Neuronal stem cell (in vitro differentiated cells): ENCODE measurements around the gene PRKD1.

Experiments
- DNase-seq: peaks from one replicate; pipeline ENCODE4 v3.0.0-alpha.2; 2013; ENCODE audit warnings: low spot score
- H2AFZ ChIP-seq: one replicate; pipeline ENCODE4 v1.6.1; 2013; ENCODE audit warnings: mild to moderate bottlenecking, low read length, inconsistent platforms
- H2AK5ac ChIP-seq: 2 replicates; pipeline ENCODE4 v1.6.1; 2013; ENCODE audit warnings: low read depth, mild to moderate bottlenecking, inconsistent platforms, low read length, moderate library complexity, mixed read lengths
- H2BK120ac ChIP-seq: 2 replicates; pipeline ENCODE4 v1.6.1; 2013; ENCODE audit warnings: low read depth, mild to moderate bottlenecking, inconsistent platforms, low read length, moderate library complexity, mixed read lengths
- H2BK12ac ChIP-seq: one replicate; pipeline ENCODE4 v1.6.1; 2013; ENCODE audit warnings: low read length, inconsistent platforms
- H2BK15ac ChIP-seq: 2 replicates; pipeline ENCODE4 v1.6.1; 2013; ENCODE audit warnings: mild to moderate bottlenecking, low read length, inconsistent platforms, mixed read lengths
- H2BK5ac ChIP-seq: one replicate; pipeline ENCODE4 v1.6.1; 2013; ENCODE audit warnings: inconsistent platforms, mild to moderate bottlenecking, low read length, moderate library complexity
- H3K14ac ChIP-seq: one replicate; pipeline ENCODE4 v1.6.1; 2013; ENCODE audit warnings: low read length, inconsistent platforms
- H3K18ac ChIP-seq: 2 replicates; pipeline ENCODE4 v1.6.1; 2013; ENCODE audit warnings: low read length, inconsistent platforms
- H3K23ac ChIP-seq: 2 replicates; pipeline ENCODE4 v1.6.1; 2013; ENCODE audit warnings: low read depth, mild to moderate bottlenecking, mixed read lengths, low read length, inconsistent platforms; ENCODE audit not compliant: poor library complexity
- H3K27ac ChIP-seq: replicated peaks from 3 replicates; pipeline ENCODE4 v1.5.1; 2013; ENCODE audit warnings: low read length, inconsistent platforms
- H3K27me3 ChIP-seq, 3 experiments: 2 replicates each; pipeline ENCODE4 v1.6.1; 2013; ENCODE audit warnings: low read length in 3 of 3, mild to moderate bottlenecking in 2 of 3, inconsistent platforms in 1 of 3, low read depth in 1 of 3, mixed read lengths in 1 of 3, moderate library complexity in 1 of 3; ENCODE audit not compliant: control insufficient read depth in 3 of 3, insufficient read depth in 3 of 3
- H3K36me3 ChIP-seq, 2 donors: replicated peaks in 1 of 2; 2 replicates each; pipeline ENCODE4 v1.6.1; 2013; ENCODE audit warnings: low read length in 2 of 2; ENCODE audit not compliant: control insufficient read depth in 2 of 2, insufficient read depth in 2 of 2
- H3K4ac ChIP-seq: 2 replicates; pipeline ENCODE4 v1.6.1; 2013; ENCODE audit warnings: inconsistent platforms, mild to moderate bottlenecking, low read length, moderate library complexity
- H3K4me1 ChIP-seq, 2 donors: 1 replicate in 1 of 2; 2 replicates in 1 of 2; pipeline ENCODE4 v1.6.1; 2013; ENCODE audit warnings: low read length in 2 of 2, low read depth in 1 of 2; ENCODE audit not compliant: control insufficient read depth in 2 of 2, insufficient read depth in 1 of 2
- H3K4me2 ChIP-seq: one replicate; pipeline ENCODE4 v1.6.1; 2013; ENCODE audit warnings: mild to moderate bottlenecking, low read length, inconsistent platforms; ENCODE audit not compliant: insufficient read depth, poor library complexity, severe bottlenecking
- H3K4me3 ChIP-seq, 2 donors: 2 replicates each; pipeline ENCODE4 v1.5.1; 2013; ENCODE audit warnings: low read length in 2 of 2, mild to moderate bottlenecking in 2 of 2, inconsistent platforms in 1 of 2, moderate library complexity in 1 of 2
- H3K79me1 ChIP-seq: one replicate; pipeline ENCODE4 v1.6.1; 2013; ENCODE audit warnings: low read depth, mild to moderate bottlenecking, inconsistent platforms, low read length, moderate library complexity
- H3K9ac ChIP-seq: one replicate; pipeline ENCODE4 v1.6.1; 2013; ENCODE audit warnings: mild to moderate bottlenecking, low read depth, low read length, inconsistent platforms; ENCODE audit not compliant: poor library complexity
- H3K9me3 ChIP-seq, 2 donors: replicated peaks in 1 of 2; 2 replicates each; pipeline versions ENCODE3 to v1.6.1; 2013; ENCODE audit warnings: low read length in 2 of 2, mild to moderate bottlenecking in 2 of 2, inconsistent platforms in 1 of 2, low read depth in 1 of 2, mixed read lengths in 1 of 2, moderate library complexity in 1 of 2; ENCODE audit not compliant: control insufficient read depth in 2 of 2, insufficient read depth in 1 of 2
- H4K8ac ChIP-seq: one replicate; pipeline ENCODE4 v1.6.1; 2013; ENCODE audit warnings: low read depth, mild to moderate bottlenecking, inconsistent platforms, low read length, moderate library complexity
- H4K91ac ChIP-seq: one replicate; pipeline ENCODE4 v1.6.1; 2013; ENCODE audit warnings: low read length, low read depth, mild to moderate bottlenecking, inconsistent platforms; ENCODE audit not compliant: poor library complexity
- WGBS, 2 donors: extraction: QIAGEN DNeasy Blood & Tissue Kit; methylation state at CpG; one replicate each; pipeline ENCODE4 v1.1.7; 2013; ENCODE audit warnings: missing lambda C conversion rate in 2 of 2, mixed read lengths in 1 of 2; ENCODE audit not compliant: insufficient read length in 2 of 2, insufficient replicate concordance in 1 of 2; ENCODE audit errors: extremely low coverage in 2 of 2; 5-methylcytosine and 5-hydroxymethylcytosine counted together

Gene PRKD1

DNA sequence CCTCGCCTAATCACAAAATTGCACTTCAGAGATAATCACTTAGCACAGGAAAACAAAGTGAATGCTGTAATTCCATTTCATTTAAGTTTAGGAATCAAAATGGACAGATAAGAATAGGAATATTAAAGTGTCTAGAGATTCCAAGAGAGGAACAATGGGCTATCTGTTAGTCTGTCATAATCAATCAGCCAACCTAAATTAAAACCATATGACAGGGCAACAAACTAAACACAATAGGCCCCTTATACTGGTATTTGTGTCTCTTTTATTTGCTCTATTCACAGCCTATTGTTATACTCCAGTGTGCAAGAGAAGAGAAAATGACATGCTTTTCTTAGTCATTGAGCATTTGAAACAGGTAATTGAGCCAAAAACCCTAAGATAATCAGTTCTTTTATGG, 259.4 kb downstream of the PRKD1 start:
- Histone ChIP-seq H3K9me3 (no peaks in the 10 kb centered on the region), H2BK5ac (no peak overlapping the region), H3K4me3 (no peak overlapping the region), H2AFZ (no peak overlapping the region), H3K27me3 (no peaks in the 10 kb centered on the region), H3K14ac (no peak overlapping the region), H4K8ac (no peak overlapping the region), H2BK120ac (no peak overlapping the region), H3K9ac (no peak overlapping the region), H3K79me1 (no peaks in the 10 kb centered on the region), H2BK12ac (no peak overlapping the region), H3K36me3 (peaks cover 0 to 2% of the 10 kb centered on the region in 2 donors), H2BK15ac (no peak overlapping the region), H2AK5ac (no peak overlapping the region), H3K18ac (no peak overlapping the region), H4K91ac (no peak overlapping the region), H3K23ac (no peak overlapping the region), H3K4ac (no peak overlapping the region), H3K4me2 (no peak overlapping the region), H3K27ac (no peak overlapping the region), H3K4me1 (peaks cover 0 to 2% of the 10 kb centered on the region in 2 donors)
- WGBS, 2 donors: no CpG with 5 or more reads among the region's 1 CpG
- no peak for DNase-seq

GRCh38 chr14:29664515-29664914, 263.1 kb downstream of the PRKD1 start:
- Histone ChIP-seq H4K8ac (no peak overlapping the region), H3K23ac (no peak overlapping the region), H3K9me3 (no peaks in the 10 kb centered on the region), H2AFZ (no peak overlapping the region), H3K18ac (no peak overlapping the region), H2BK15ac (no peak overlapping the region), H2AK5ac (no peak overlapping the region), H3K79me1 (no peaks in the 10 kb centered on the region), H3K14ac (no peak overlapping the region), H3K4me1 (no peaks in the 10 kb centered on the region), H3K4me3 (no peak overlapping the region), H3K27ac (no peak overlapping the region), H3K36me3 (peaks cover 0 to 2% of the 10 kb centered on the region in 2 donors), H4K91ac (no peak overlapping the region), H2BK5ac (no peak overlapping the region), H2BK12ac (no peak overlapping the region), H3K4ac (no peak overlapping the region), H3K9ac (no peak overlapping the region), H2BK120ac (no peak overlapping the region), H3K4me2 (no peak overlapping the region), H3K27me3 (no peaks in the 10 kb centered on the region)
- no CpG with 5 or more reads among the region's 5 CpGs for WGBS, 2 donors
- DNase-seq: no peak

- Histone ChIP-seq H3K4me3 (no peak overlapping the region), H4K8ac (no peak overlapping the region), H3K23ac (no peak overlapping the region), H2BK120ac (no peak overlapping the region), H3K9me3 (no peaks in the 10 kb centered on the region), H2BK5ac (no peak overlapping the region), H2BK12ac (no peak overlapping the region), H3K27ac (no peak overlapping the region), H3K36me3 (peaks cover 0 to 2% of the 10 kb centered on the region in 2 donors), H2BK15ac (no peak overlapping the region), H4K91ac (no peak overlapping the region), H2AFZ (peak overlapping the region; percentile 46), H3K4me2 (no peak overlapping the region), H3K18ac (no peak overlapping the region), H3K27me3 (no peaks in the 10 kb centered on the region), H3K14ac (no peak overlapping the region), H3K4me1 (no peaks in the 10 kb centered on the region), H3K79me1 (no peaks in the 10 kb centered on the region), H2AK5ac (no peak overlapping the region), H3K9ac (no peak overlapping the region), H3K4ac (no peak overlapping the region)
- WGBS, 2 donors: no CpG with 5 or more reads among the region's 7 CpGs
- DNase-seq: no peak
These were observed 264.3 kb downstream of the PRKD1 start for GRCh38 chr14:29663281-29663801.

- H3K4me3 ChIP-seq: no peak overlapping the region
- no peak overlapping the region for H3K9ac ChIP-seq
- no peak overlapping the region for H3K14ac ChIP-seq
- H3K79me1 ChIP-seq: no peaks in the 10 kb centered on the region
- peak overlapping the region; percentile 29 for H2AFZ ChIP-seq
- DNase-seq: no peak
- no peak overlapping the region for H3K27ac ChIP-seq
- no peaks in the 10 kb centered on the region for H3K4me1 ChIP-seq
- peaks cover 0 to 2% of the 10 kb centered on the region in 2 donors for H3K9me3 ChIP-seq
- no peak overlapping the region for H4K91ac ChIP-seq
- H3K4ac ChIP-seq: no peak overlapping the region
- no peak overlapping the region for H2AK5ac ChIP-seq
- H2BK15ac ChIP-seq: no peak overlapping the region
- no peaks in the 10 kb centered on the region for H3K27me3 ChIP-seq
- WGBS, 2 donors: no CpG with 5 or more reads among the region's 4 CpGs
- H2BK12ac ChIP-seq: no peak overlapping the region
- H3K23ac ChIP-seq: no peak overlapping the region
- no peak overlapping the region for H2BK5ac ChIP-seq
- no peaks in the 10 kb centered on the region for H3K36me3 ChIP-seq
- H3K18ac ChIP-seq: no peak overlapping the region
- no peak overlapping the region for H3K4me2 ChIP-seq
- no peak overlapping the region for H4K8ac ChIP-seq
- H2BK120ac ChIP-seq: no peak overlapping the region
These were observed 272.6 kb downstream of the PRKD1 start for GRCh38 chr14:29654901-29655550.
